ENCODE measurements around the gene KRT4.

GRCh38 chr12:52781399-52782082 lies 32.4 kb downstream of the KRT4 start:
- TF ChIP-seq ZNF331 (CRISPR knock-in tag; IDR thresholded peaks at IDR 0.05; ENCODE audit: low read depth) (no peak), NANOG (IDR thresholded peaks at IDR 0.05; ENCODE audit: borderline replicate concordance) (no peak), POLR2AphosphoS5 (IDR thresholded peaks at IDR 0.05; ENCODE audit: low read depth) (no peak), CTCF (conservative IDR thresholded peaks at IDR 0.05; ENCODE audit: low read depth in 2 of 2) (no peak), EZH2phosphoT487 (IDR thresholded peaks at IDR 0.05; ENCODE audit: unreplicated experiment) (no peak), EZH2 (IDR thresholded peaks at IDR 0.05; ENCODE audit: low read depth, unreplicated experiment) (no peak), CREB1 (CRISPR knock-in tag; IDR thresholded peaks at IDR 0.05; ENCODE audit: low read depth) (no peak), REST (IDR thresholded peaks at IDR 0.05; ENCODE audit: unreplicated experiment) (no peak), ZNF462 (CRISPR knock-in tag; IDR thresholded peaks at IDR 0.05) (no peak)
